B cell (primary cell): ENCODE data around the gene SPG7. TPM values are rescaled to one million over a fixed set of nuclear protein-coding genes. Genes with fewer than 3 reads are reported as not detected.

ENCODE experiments used
- ATAC-seq: fragments of 200-7000 bp; cut with Tn5 transposase; one replicate; pipeline ENCODE4 v1.10.0; 2021; ENCODE audit warnings: low read depth, mild to moderate bottlenecking, moderate number of reproducible peaks, moderate library complexity
- CTCF ChIA-PET: fragments of 350-600 bp; sonication (Branson Sonifier 250); formaldehyde crosslinking; loops from one replicate; lab custom pipeline; 2021; ENCODE audit warnings: antibody characterized with exemption, inconsistent platforms; lab: Charles Lee
- POLR2A ChIA-PET: fragments of 350-600 bp; sonication (Branson Sonifier 250); formaldehyde crosslinking; loops from one replicate; lab custom pipeline; 2021; ENCODE audit warnings: antibody characterized with exemption; lab: Charles Lee
- DNase-seq: peaks from one replicate; pipeline ENCODE4 v3.0.0; 2013
- H2AFZ ChIP-seq: 2 replicates; pipeline ENCODE4 v1.6.1; 2012; ENCODE audit warnings: mild to moderate bottlenecking, low read depth, low read length; ENCODE audit not compliant: insufficient read depth, poor library complexity, severe bottlenecking
- H3K27ac ChIP-seq, 2 donors: 1 replicate in 1 of 2; 2 replicates in 1 of 2; pipeline ENCODE4 v1.5.1; 2012 to 2013; ENCODE audit warnings: low read length in 2 of 2, mild to moderate bottlenecking in 2 of 2, moderate library complexity in 1 of 2
- H3K27me3 ChIP-seq, 4 experiments: fragments of 200-600 bp in 1 of 4; sonication (generic) in 1 of 4; replicated peaks in 1 of 4; 1 replicate in 2 of 4; 2 replicates in 2 of 4; pipeline versions ENCODE4 v1.6.1 to v1.7.0; 2013 to 2016; ENCODE audit warnings: low read length in 3 of 4, mild to moderate bottlenecking in 2 of 4, mixed read lengths in 1 of 4, moderate library complexity in 1 of 4; ENCODE audit not compliant: insufficient read depth in 4 of 4, control insufficient read depth in 3 of 4; ENCODE audit errors: control extremely low read depth in 1 of 4
- H3K36me3 ChIP-seq, 2 experiments: replicated peaks in 1 of 2; 1 replicate in 1 of 2; 2 replicates in 1 of 2; pipeline versions ENCODE4 v1.6.1 to v1.7.1; 2013; ENCODE audit warnings: low read length in 1 of 2; ENCODE audit not compliant: insufficient read depth in 2 of 2, control insufficient read depth in 1 of 2; ENCODE audit errors: control extremely low read depth in 1 of 2, extremely low read depth in 1 of 2
- H3K4me1 ChIP-seq, 2 donors: fragments of 200-600 bp in 1 of 2; sonication (generic) in 1 of 2; 1 replicate in 1 of 2; 2 replicates in 1 of 2; pipeline versions ENCODE4 v1.5.1 to v1.6.1; 2013 to 2017; ENCODE audit warnings: low read length in 2 of 2; ENCODE audit not compliant: control insufficient read depth in 2 of 2, insufficient read depth in 2 of 2
- H3K4me2 ChIP-seq: replicated peaks from 2 replicates; pipeline ENCODE3; 2012; ENCODE audit warnings: mild to moderate bottlenecking, low read depth, low read length; ENCODE audit not compliant: poor library complexity, severe bottlenecking
- H3K4me3 ChIP-seq, 5 experiments: fragments of 200-600 bp in 1 of 5; sonication (generic) in 1 of 5; 1 replicate in 3 of 5; 2 replicates in 2 of 5; pipeline versions ENCODE4 v1.5.1 to v1.7.0; 2011 to 2016; ENCODE audit warnings: low read length in 4 of 5, mild to moderate bottlenecking in 4 of 5, low read depth in 2 of 5, control low read depth in 1 of 5, moderate library complexity in 1 of 5; ENCODE audit not compliant: insufficient read depth in 1 of 5; ENCODE audit errors: control extremely low read depth in 1 of 5, extremely low read depth in 1 of 5
- H3K79me2 ChIP-seq: fragments of 200-600 bp; sonication (generic); one replicate; pipeline ENCODE4 v1.6.0; 2016; ENCODE audit warnings: low read length; ENCODE audit not compliant: control insufficient read depth, insufficient read depth
- H3K9ac ChIP-seq: fragments of 200-600 bp; sonication (generic); 2 replicates; pipeline ENCODE4 v1.6.1; 2017; ENCODE audit warnings: mild to moderate bottlenecking, low read length, moderate library complexity
- H3K9me3 ChIP-seq, 3 donors: one replicate each; pipeline versions ENCODE4 v1.6.1 to v1.7.1; 2013; ENCODE audit warnings: low read length in 2 of 3; ENCODE audit not compliant: control insufficient read depth in 2 of 3, insufficient read depth in 1 of 3; ENCODE audit errors: control extremely low read depth in 1 of 3
- H4K20me1 ChIP-seq: 2 replicates; pipeline ENCODE4 v1.6.0; 2012; ENCODE audit warnings: mild to moderate bottlenecking, low read length; ENCODE audit not compliant: insufficient read depth, control insufficient read depth, poor library complexity, severe bottlenecking
- H3K27ac Mint-ChIP-seq: one replicate; pipeline ENCODE4 v1.8.0; 2021; ENCODE audit warnings: mixed read lengths
- H3K27me3 Mint-ChIP-seq: one replicate; pipeline ENCODE4 v1.8.0; 2021; ENCODE audit warnings: mixed read lengths
- H3K4me1 Mint-ChIP-seq: one replicate; pipeline ENCODE4 v1.8.0; 2021; ENCODE audit warnings: mixed read lengths
- H3K4me3 Mint-ChIP-seq: one replicate; pipeline ENCODE4 v1.8.0; 2021; ENCODE audit warnings: mixed read lengths
- H3K9me3 Mint-ChIP-seq: one replicate; pipeline ENCODE4 v1.8.0; 2022; ENCODE audit warnings: mixed read lengths; ENCODE audit not compliant: insufficient read depth
- CTCF ChIP-seq: fragments of 200-600 bp; IDR thresholded peaks from one replicate; pipeline ENCODE4 v1.8.0; 2022; ENCODE audit warnings: antibody characterized with exemption, mild to moderate bottlenecking
- EZH2 ChIP-seq: IDR thresholded peaks from 2 replicates; pipeline ENCODE4 v1.6.1; 2012; ENCODE audit warnings: borderline replicate concordance, low read depth, mild to moderate bottlenecking, moderate library complexity, low read length; ENCODE audit not compliant: insufficient read depth, poor library complexity, severe bottlenecking
- WGBS: methylation state at CpG from one replicate; pipeline ENCODE4 v1.1.5; 2013; ENCODE audit warnings: missing lambda C conversion rate; ENCODE audit not compliant: insufficient coverage; 5-methylcytosine and 5-hydroxymethylcytosine counted together
- intact Hi-C: fragments of 100-400 bp; cut with micrococcal nuclease; formaldehyde crosslinking; loops from one replicate; pipeline ENCODE4 v1.10.0; 2022
- polyA plus RNA-seq: library from polyadenylated mRNA; depleted of rRNA; stranded (reverse); fragments of >200 nt; gene quantifications from 2 replicates; pipeline ENCODE4 v1.2.3, GENCODE V29; 2012
- total RNA-seq, 2 donors: library from RNA; stranded (reverse); fragments of 120-200 nt in 1 of 2; gene quantifications; 1 replicate in 1 of 2; 2 replicates in 1 of 2; pipeline versions ENCODE4 v1.2.3 to v1.2.4, GENCODE V29; 2013 to 2022

Gene SPG7
- total and polyA plus RNA-seq, 2 donors (not counting 1 experiment from before 2014, with no cell fraction given): 146 to 157 TPM

- POLR2A ChIA-PET: no interaction called here
- Histone ChIP-seq H3K9me3 (no peaks in the 10 kb centered on the region), H3K36me3 (peaks cover 10 to 52% of the 10 kb centered on the region in 2 experiments), H3K4me3 (no peak overlapping the region), H3K9ac (no peak overlapping the region), H3K27ac (no peak overlapping the region), H3K4me2 (no peak overlapping the region), H3K4me1 (peaks cover 29 to 30% of the 10 kb centered on the region in 2 donors), H2AFZ (no peak overlapping the region), H4K20me1 (peaks cover 18% of the 10 kb centered on the region), H3K79me2 (peaks cover 58% of the 10 kb centered on the region), H3K27me3 (no peaks in the 10 kb centered on the region)
- no peaks in the 10 kb centered on the region for H3K27me3 Mint-ChIP-seq
- CTCF ChIA-PET: no interaction called here
- H3K4me3 Mint-ChIP-seq: no peak overlapping the region
- 96% methylated on average over 36 of the region's 37 CpGs for WGBS
- H3K27ac Mint-ChIP-seq: no peak overlapping the region
- no peaks in the 10 kb centered on the region for H3K9me3 Mint-ChIP-seq
- intact Hi-C loops: no loop called here
- TF ChIP-seq EZH2 (no peak), CTCF (no peak)
- peaks cover 29% of the 10 kb centered on the region for H3K4me1 Mint-ChIP-seq
- DNase-seq (no peak), ATAC-seq (no peak)
Observed at GRCh38 chr16:89530401-89531381, 22.5 kb downstream of the SPG7 start.
